GM18520 (cell line): ENCODE results near the gene CACNA1H.

Experiments
- ATAC-seq: cut with Tn5 transposase; IDR thresholded peaks from one replicate; pipeline ENCODE4 v1.9.1; 2021; ENCODE audit not compliant: unreplicated experiment

CACNA1H gene

DNA sequence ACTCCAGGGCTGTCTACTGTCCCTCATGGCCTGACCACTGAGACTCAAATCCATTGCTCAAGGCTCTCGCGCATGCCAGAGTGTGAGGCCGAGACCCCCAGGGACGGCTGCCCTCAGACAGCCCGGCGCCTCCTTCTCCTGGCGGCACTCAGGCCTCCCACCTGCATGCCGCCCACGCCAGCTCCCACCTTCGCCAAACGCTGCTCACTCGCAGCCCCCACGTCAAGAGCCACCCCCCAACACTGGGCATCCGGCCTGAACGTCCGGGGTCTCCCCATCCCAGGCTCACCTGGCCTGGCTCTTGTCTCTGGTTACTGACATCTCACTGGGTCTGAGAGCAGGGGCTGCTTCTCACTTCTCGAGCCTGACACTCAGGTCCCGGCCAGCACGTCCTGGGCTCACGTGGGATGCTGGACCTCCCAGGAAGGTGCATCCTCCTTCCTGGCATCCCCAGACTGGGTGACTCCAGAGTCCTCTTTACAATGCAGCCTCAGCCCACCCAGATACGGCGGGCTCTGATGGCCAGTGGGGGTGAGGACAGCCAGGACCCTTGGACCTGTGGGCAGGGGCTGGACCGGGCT lies 12.2 kb upstream of the CACNA1H start:
- ATAC-seq = no peak

DNA sequence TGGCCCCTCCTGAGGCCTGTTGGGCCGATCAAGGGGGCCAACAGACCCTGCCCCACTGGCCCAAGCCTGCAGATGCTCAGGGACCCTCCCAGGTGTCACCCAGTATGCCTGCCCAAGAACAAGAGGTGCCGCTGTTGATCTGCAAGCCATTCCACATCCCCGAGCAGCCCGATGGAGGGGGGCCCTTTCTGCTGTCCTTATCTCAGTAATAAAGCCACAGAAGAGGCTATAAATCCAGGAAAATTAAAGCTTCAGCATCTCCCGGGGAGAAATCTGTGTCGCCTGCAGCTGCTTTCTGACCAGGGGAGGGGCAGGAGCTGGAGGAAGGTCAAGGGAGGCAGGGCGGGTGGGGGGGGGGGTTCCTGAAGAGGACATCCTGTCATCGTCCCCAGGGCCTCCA lies 11.7 kb upstream of the CACNA1H start:
- ATAC-seq = no peak

- no peak for ATAC-seq
Observed at GRCh38 chr16:1141716-1142115, 11.2 kb upstream of the CACNA1H start.

DNA sequence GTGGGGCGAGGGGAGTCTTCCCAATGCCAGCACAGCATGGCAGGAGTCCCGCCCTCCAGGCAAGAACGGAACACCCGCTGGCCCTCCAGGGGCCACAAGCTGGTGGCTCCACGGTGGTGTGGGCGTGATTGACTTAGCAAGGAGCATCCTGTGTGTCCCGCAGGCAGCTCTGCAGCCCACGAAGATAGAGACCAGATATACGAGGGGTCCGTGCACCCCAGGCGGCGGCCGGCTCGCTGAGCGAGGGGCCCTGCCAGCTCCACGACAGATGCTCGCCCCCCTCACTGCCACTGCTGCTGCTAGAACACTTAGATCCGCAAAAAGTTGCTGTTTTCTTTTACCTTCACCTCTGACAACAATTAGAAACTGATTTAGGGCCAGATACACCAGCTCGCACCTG lies 10.0 kb upstream of the CACNA1H start:
- no peak for ATAC-seq

GRCh38 chr16:1143761-1144450 lies 9.0 kb upstream of the CACNA1H start:
- no peak for ATAC-seq

GRCh38 chr16:1144476-1145382 lies 8.2 kb upstream of the CACNA1H start:
- no peak for ATAC-seq

DNA sequence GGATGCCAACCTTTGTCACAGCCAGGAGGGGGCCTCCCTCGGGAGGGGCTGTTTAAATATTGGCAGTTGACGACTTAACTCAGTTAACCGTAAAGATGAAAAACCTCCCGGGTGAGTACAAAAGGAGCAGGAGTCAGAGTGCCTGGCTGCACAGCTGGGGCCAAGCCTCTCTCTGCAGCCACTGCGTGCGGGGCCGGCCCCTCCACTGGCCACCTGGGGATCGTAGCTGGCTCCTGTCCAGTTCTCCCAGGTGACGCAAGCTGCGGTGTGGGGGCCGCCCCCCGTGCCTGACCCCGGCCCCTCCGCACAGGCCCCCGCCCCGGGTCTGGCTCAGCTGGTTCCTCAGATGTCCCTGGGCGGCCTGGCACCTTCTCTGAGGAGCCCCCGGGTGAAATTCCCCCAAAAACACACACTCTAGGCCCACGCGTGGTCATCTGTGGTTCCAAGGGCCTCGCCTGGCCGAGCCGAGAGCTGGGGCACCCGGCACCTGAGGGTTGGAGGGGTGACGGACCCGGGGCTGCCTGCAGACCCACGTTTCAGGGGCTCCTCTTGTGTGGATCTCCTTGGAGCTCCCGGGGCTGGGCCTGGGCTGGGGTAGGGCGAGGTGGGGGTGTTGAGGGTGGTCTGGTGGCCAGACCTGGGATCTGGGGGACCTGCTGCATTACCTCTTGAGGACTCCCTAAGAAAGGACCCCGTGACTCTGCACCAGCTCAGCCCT lies 7.4 kb upstream of the CACNA1H start:
- no peak for ATAC-seq

GRCh38 chr16:1146409-1146808 lies 6.5 kb upstream of the CACNA1H start:
- ATAC-seq = no peak

- no peak for ATAC-seq
Observed at GRCh38 chr16:1147027-1147426, 5.9 kb upstream of the CACNA1H start.

- ATAC-seq = no peak
Observed at GRCh38 chr16:1149101-1149636, 3.7 kb upstream of the CACNA1H start.

DNA sequence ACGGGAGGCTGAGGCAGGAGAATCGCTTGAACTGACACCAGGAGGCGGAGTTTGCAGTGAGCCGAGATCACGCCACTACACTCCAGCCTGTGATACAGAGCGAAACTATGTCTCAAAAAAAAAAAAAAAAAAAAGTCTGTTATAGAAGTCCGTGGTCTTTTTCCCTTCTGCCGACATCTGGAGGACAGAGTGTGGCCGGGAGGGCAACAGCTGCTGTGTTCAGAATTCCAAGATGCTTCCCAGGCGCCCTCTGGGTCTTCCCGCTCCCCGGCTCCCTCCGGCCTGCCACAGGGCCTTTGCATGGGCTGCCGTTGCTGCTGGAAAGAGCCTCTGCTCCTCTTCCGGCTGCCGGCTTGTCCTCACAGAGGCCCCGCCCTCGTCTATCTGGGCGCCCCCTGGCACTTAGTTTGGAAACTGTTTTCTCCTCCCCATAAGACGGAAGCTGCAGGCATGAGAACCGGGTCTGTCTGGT lies 2.4 kb upstream of the CACNA1H start:
- ATAC-seq = no peak

- no peak for ATAC-seq
Observed at GRCh38 chr16:1151424-1152122, 1.3 kb upstream of the CACNA1H start.

GRCh38 chr16:1152123-1152638 lies 725 bp upstream of the CACNA1H start:
- no peak for ATAC-seq

DNA sequence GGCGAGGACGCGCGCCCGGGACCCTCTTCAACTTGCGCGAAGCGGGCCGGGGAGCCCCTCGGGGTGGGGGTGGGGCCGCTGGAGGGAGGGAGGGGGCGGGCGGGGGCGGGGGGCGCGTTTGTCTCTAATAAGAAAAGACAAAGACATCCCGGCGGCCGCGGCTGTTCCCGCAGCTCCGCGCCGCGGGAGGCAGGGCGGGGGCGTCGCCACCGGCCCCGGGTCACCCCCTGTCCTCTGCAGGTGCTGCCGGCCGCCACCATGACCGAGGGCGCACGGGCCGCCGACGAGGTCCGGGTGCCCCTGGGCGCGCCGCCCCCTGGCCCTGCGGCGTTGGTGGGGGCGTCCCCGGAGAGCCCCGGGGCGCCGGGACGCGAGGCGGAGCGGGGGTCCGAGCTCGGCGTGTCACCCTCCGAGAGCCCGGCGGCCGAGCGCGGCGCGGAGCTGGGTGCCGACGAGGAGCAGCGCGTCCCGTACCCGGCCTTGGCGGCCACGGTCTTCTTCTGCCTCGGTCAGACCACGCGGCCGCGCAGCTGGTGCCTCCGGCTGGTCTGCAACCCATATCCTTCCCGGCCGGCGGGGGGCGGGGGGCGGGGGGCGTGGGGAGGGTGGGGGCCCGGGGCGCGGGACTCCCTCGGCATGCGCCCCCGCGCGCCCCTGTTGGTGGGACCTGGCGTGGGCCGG lies 714 bp downstream of the CACNA1H start:
- no peak for ATAC-seq

DNA sequence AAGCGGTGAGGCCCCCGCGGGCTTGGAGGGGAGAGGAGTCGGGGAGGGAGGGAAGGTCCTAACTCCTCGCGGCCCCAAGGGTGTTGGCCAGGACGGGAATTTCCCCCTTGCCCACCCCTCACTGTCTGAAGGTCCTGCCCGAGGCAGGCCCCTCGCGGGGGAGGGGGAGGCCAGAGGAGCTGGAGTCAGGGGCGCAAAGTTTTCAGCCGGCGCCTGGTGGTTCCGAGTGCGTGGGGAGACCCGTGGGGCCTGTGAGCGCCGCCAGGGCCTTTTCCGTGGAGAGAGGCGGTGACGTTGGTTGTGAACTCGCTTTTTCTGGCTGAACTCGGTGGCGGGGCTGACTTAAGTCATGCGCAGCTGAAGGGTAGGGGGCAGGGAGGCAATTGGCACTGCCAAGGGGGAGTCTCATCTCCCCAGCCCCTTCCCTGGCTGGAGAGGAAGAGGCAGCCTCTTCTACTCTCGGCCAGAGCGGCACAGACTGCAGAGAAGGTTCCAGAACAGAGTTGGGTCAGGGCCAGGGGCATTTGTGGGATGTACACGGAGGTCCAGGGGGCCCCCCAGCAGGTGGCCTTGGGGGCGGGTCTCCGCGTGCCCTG lies 1.5 kb downstream of the CACNA1H start:
- ATAC-seq = no peak

DNA sequence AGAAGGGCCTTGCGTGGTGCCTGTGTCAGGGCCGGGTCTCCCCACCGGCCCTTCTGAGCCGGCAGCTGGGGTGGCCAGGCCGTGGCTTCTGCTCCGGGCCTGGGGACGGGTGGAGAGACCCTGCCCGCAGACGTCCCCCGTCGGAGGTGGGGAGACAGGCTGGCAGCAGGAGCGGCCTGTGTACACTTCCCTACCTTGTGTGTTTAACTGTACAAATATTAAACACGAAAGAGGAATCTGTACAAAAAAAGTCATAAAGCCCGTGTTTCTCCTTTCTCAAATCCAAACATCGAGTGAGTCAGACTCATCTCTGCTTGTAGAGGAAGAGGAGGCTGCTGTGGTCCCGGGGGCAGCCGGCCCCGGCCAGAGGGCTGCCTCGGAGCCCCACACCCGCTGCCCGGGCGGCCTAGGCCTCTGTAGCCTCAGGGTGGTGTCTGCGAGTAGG lies 2.0 kb downstream of the CACNA1H start:
- ATAC-seq = no peak

- no peak for ATAC-seq
Observed at GRCh38 chr16:1155353-1156054, 2.6 kb downstream of the CACNA1H start.
